Measurements from ENCODE around the gene SC5D.

SC5D gene

GRCh38 chr11:121330614-121331435 is 38.3 kb downstream of the SC5D start:
- DNase-seq = no peak

- DNase-seq = no peak
These were observed 42.6 kb downstream of the SC5D start for GRCh38 chr11:121334973-121335710.

GRCh38 chr11:121336279-121336937 is 43.8 kb downstream of the SC5D start:
- DNase-seq = no peak

DNA sequence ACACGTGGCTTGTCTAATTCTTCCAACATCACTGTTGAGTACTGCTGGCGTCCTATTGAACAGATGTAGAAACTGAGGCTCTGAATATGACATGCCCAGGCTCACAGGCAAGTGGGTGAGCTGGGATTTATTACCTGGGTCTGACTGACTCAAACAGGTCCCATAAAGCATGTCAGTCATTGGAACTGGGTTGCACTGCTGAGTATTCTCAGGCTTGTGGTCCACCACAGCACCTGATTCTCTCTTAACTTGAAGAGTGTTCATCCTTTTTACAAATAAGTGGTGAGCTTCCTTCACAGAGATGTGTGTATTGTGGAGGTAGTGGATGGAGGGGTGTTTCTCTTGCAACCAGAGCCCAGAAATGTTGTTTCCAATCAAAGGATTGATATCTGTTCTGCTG is 44.5 kb downstream of the SC5D start:
- DNase-seq = no peak

DNA sequence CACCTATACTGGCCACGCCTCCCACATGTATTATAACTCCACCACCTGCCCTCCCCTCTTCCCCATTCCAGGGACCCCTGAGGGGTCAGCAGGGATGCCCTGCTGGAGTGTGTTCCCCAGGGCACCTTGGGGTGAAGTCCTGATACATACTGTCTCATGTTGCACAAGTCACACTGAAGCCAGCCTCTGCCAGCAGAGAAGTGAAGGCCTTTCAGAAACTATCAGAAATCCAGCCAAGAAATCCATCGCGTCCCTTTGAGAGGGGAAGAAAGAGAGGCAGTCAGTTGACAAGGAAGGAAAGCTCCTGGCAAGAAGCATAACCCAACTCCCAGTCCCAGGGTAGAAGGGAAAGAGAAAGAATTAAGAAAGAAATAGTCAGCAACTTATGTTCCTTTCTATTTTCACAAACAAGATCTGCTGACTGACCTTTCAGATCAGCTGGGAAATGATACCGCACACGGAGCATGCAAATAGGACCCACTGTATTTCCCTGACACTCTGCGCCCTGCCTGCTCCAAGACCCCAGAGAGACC is 45.2 kb downstream of the SC5D start:
- no peak for DNase-seq

DNA sequence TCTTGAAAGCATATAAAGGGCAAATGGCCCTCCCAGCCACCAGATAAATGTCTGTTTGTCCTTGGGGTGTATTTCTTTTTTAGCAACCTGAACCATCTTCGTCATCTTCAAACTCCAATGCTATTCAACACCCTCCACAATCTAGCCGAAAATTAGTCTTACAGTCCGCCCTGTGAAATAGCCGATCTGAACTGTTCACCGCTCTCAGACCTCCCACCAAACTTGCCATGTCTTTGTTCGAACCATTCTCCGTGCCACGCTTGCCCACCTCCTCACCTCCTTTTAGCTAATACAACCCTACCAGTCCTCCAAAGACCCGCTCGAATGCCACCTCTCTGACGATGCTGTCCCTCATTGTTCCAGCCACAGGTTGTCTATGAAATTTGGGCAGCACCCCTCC is 46.0 kb downstream of the SC5D start:
- no peak for DNase-seq

- no peak for DNase-seq
These were observed 47.5 kb downstream of the SC5D start for GRCh38 chr11:121340032-121340580.

- DNase-seq = no peak
These were observed 49.0 kb downstream of the SC5D start for GRCh38 chr11:121341609-121342008.

GRCh38 chr11:121344824-121345223 is 52.3 kb downstream of the SC5D start:
- no peak for DNase-seq

DNA sequence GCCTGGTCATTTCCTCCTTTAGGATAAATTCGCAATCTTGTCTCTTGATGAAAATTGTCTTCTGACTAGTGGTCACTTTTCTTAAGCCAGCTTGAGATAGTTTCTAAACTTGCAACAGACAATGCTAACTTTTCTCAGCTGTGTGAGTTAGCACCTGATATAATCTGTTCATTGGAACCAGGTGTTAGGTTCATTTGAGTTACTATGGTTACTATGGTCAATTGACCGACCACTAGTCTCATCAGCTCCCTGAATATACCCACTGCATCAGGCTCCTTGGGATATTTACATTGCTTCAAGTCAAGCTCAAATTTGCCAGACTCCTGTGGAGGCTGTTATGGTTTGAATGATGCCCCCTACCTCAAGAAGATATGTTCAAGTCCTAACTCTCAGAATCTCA is 54.5 kb downstream of the SC5D start:
- DNase-seq = no peak

GRCh38 chr11:121347813-121348212 is 55.2 kb downstream of the SC5D start:
- DNase-seq = no peak

DNA sequence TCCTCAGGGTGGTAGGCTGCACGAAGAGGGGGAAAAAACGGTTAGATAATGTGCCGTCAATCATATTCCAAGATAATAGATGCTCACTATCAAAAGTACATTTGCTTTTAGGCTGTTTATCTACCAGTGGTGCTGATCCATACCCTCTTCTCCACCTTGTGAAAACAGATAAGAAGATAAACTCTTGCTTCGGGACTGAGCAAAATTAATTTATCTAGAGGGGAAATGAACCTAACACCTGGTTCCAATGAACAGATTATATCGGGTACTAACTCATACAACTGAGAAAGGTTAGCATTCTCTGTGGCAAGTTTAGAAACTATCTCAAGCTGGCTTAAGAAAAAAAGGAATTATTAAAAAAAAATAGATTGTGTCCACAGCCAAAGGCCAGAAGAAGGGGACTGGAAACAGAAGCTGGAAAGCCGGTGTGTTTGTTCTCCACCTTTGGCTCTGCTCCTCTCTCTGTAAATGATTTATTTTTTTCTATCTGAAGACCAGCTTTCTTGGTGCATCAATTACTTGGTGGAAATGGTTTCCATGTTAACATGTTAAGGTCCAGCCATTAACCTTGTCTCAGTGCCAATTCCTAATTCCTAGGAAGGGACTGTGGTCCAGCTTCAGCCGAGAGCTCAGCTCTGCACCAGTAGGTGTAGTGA is 55.8 kb downstream of the SC5D start:
- DNase-seq = no peak

- no peak for DNase-seq
These were observed 57.2 kb downstream of the SC5D start for GRCh38 chr11:121349790-121350189.

DNA sequence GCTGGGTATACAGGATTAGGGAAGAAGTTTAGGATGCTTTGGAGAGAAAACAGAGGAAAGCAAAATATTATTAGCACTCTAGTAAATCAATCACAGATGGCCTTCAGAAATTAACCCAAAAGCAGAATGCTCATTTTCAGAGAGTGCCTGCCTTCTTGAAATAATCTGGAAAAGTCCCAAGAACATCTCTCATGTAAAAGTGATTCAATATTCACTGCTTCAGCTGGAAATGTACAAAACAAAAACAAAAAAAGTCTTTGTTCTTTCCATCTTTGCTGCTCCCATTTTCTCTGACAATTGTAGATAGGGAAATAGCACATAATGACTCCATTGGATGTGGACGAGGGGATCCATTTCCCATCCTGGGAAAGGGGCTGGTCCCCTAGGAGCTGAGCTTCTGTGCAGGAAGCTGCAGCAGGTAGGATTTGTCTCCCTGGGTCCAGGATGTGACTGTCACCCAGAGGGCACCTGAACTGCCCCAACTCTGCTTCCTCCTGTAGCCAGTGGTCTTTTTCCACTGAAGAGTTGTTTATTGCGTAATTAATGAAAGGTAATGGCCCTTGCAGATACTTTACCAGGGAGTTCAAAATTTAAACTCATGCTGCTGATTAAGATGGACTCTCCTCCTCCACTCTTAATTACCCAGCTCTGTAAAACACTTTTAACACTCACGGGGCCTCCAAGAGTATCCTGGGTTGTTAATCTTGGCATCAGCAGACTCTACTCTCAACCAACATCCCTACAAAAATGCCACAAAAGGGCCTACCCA is 57.9 kb downstream of the SC5D start:
- no peak for DNase-seq

- DNase-seq = no peak
These were observed 58.6 kb downstream of the SC5D start for GRCh38 chr11:121351083-121351630.

GRCh38 chr11:121352251-121352891 is 59.8 kb downstream of the SC5D start:
- peak; percentile 54 for DNase-seq

- no peak for DNase-seq
These were observed 61.6 kb downstream of the SC5D start for GRCh38 chr11:121354192-121354591.

GRCh38 chr11:121356357-121356756 is 63.8 kb downstream of the SC5D start:
- no peak for DNase-seq
